Fibroblast of gingiva (primary cell): ENCODE data around the gene CD320.
"Not testable (repeated sequence)": the region's sequence is repeated elsewhere in the genome, so short reads cannot be mapped to it uniquely, and the experiment has no call there.

ENCODE experiments used
- DNase-seq: peaks from one replicate; pipeline ENCODE4 v3.0.0-alpha.2; 2011; ENCODE audit warnings: low read depth

CD320 gene

GRCh38 chr19:8308891-8309291 is 733 bp upstream of the CD320 start:
- DNase-seq = no peak

- no peak for DNase-seq
Measured at GRCh38 chr19:8307400-8307964, 676 bp downstream of the CD320 start.

DNA sequence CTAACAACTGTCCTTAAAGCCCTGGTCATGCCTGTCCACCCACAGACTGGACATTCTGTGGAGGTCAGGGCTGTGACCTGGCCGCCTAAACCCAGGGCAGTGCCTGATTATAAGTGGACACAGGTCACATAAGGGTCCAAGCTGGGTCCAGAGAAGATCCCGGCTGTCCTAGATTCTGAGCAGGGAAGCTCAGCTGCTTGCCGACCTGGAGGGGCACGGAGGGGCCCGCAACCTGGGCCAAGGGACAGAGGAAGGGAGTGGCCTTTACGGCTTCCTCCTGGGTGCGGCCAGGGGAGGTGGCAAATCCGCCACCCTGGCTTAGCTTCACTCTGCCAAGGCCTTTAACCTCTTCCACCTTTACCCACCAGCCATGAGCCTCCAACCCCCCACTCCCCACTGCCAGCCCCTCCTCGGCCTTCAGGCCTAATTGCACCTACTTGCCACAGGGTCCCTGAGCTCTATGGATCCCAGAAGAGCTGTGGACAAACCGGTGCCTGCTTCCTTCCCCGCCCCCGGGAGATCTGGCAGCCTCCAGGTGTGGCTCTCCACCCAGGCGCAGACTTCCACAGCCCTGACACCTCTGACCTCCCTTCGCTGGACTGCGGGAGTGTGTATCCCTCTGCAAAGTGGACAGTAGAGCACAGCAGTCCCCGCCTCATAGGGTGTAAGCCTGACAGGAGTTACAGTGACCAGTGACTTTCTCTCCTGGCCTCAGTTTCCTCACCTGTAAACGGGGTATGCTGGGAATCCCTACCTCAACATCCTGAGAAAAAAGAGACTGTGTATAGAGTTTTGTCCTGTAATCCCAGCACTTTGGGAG is 1.7 kb downstream of the CD320 start:
- no peak for DNase-seq

DNA sequence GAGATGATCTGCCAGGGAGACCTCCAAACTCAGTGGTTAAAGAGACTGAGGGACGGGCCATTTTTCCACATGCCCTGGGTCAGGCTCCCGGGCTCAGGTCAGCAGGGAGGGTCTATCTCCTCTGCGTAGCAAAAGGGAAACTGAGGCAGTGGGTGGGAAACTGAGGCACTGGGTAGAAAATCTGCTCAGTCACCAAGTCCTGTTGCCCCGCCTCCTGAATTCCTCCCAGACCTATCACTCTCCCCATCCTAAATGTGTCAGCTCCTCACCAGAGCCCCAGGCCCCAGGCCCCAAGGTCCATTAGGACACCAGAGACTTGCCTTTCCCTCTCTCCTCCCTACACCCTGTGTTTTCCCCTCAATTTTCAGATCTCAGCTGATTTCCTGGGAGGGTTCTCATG is 2.4 kb downstream of the CD320 start:
- no peak for DNase-seq

- DNase-seq = no peak
Measured at GRCh38 chr19:8304841-8305621, 3.1 kb downstream of the CD320 start.

- DNase-seq = no peak
Measured at GRCh38 chr19:8302734-8303133, 5.4 kb downstream of the CD320 start.

- no peak for DNase-seq
Measured at GRCh38 chr19:8302357-8302691, 5.8 kb downstream of the CD320 start.

DNA sequence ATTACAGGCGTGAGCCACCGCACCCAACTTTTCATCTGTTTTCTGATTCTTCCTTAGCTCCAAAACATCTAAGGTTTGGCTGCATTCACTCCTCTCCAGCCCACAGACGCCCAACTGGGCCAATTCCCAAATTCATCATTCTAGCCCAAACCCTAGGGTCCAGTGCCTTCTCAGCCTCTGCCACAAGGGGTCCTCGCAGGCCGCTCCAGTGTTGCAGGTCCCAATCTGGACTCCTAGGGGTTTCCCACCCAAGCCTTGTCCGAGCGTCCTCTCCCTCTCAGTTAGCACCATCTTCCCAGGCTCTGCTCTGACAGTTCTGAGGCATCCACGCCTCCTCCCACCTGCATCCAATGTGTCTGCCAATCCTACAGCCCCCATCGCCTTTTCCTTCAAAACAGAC is 16.8 kb downstream of the CD320 start:
- DNase-seq = not testable (repeated sequence)

DNA sequence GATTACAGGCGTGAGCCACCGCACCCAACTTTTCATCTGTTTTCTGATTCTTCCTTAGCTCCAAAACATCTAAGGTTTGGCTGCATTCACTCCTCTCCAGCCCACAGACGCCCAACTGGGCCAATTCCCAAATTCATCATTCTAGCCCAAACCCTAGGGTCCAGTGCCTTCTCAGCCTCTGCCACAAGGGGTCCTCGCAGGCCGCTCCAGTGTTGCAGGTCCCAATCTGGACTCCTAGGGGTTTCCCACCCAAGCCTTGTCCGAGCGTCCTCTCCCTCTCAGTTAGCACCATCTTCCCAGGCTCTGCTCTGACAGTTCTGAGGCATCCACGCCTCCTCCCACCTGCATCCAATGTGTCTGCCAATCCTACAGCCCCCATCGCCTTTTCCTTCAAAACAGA is 31.6 kb downstream of the CD320 start:
- not testable (repeated sequence) for DNase-seq

GRCh38 chr19:8269724-8270123 is 38.4 kb downstream of the CD320 start:
- no peak for DNase-seq

DNA sequence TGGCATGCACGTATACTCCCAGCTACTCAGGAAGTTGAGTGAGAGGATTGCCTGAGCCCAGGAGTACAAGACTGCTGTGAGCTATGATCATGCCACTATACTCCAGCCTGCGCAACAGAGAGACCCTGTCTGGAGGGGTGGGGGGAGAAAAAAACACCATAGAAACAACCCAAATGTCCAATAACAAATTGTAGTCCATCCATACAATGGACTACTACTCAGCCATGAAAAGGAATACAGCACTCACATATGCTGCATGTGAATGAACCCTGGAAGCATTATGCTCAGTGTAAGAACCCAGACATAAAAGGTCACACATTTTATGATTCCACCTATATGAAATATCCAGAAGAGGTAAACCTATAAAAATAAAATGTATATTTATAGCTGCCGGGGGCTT is 42.3 kb downstream of the CD320 start:
- no peak for DNase-seq

DNA sequence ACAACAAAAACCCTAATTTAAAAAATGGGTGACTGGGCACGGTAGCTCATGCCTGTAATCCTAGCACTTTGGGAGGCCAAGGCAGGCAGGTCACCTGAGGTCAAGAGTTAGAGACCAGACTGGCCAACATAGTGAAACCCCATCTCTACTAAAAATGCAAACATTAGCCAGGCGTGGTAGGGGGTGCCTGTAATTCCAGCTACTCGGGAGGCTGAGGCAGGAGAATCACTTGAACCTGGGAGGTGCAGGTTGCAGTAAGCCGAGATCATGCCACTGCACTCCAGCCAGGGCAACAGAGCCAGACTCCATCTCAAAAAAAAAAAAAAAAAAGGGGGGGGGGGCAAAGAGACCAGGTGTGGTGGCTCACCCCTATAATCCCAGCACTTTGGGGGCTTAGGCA is 43.9 kb downstream of the CD320 start:
- not testable (repeated sequence) for DNase-seq

DNA sequence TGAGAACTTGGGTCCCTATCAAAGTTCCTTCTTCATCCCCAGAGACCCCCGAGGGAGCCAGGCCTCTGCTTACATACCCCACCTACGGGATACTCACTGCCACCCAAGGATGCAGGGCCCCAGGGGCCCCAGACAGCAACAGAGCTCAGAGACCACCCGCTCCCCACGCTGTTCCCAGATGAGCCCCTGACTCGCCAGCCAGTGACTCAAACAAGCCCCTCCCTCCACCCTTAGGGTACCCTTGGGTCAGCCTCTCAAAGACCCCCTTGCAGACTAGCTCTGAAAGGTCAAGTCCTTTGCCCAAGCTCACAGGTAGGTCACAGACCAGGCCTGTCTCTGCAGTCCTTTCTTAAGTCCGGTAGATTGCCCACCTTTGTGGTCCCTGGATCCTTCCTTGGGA is 45.7 kb downstream of the CD320 start:
- no peak for DNase-seq

- no peak for DNase-seq
Measured at GRCh38 chr19:8261881-8262280, 46.3 kb downstream of the CD320 start.

DNA sequence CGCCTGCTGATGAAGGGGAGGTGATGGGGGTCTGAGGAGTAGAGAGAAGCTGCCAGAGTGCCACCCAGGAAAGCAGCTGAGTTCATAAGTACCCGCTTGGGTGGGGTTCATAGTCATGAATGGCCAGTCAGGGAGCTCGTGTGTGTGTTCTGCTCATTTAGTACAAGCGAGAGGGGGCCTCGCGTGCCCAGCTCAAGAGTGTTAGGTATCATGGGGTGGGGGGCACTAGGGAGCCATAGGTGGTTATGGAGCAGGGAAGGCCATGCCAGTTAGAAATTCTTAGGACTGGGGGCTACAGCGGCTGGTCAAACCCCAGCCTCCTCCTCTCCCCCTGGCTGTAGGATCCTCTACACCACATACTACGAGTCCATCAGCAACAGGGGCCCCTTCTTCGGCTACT is 46.8 kb downstream of the CD320 start:
- no peak for DNase-seq

GRCh38 chr19:8259922-8260247 is 48.3 kb downstream of the CD320 start:
- DNase-seq = no peak

DNA sequence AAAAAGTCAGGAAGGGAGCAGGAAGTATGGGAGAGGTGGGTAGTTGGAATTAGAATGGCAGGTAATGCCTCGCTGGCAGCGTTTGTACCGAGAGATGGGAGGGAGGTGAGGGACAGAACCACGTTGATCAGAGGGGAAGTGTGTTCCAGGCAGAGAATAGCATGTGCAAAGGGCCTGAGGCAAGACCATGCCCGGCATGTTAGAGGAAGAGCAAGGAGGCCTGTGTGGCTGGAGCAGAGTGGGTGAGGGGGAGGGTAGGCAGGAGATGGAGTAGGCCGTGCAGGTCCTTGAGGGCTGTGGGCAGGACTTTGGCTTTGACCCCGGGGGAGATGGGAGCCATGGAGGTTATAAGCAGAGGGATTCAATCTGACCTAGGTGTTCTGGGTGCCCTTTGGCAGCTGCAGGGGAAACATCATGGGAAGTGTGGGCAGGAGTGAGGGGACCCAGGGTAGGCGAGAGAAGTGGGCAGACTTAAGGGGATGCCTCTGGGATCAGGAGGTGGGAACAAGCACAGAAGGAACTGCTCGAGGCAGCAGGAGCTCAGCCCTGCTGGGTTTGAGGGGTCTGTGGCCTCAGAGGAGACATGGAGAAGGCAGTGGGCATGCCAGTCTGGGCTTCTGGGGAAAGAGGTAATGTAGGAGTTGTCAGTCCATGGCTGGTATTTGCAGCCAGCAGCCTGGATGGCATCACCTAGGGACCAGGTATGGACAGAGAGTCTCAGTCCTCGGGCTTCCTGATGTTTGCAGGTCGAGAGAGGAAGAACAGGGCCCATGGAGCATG is 48.8 kb downstream of the CD320 start:
- DNase-seq = no peak

DNA sequence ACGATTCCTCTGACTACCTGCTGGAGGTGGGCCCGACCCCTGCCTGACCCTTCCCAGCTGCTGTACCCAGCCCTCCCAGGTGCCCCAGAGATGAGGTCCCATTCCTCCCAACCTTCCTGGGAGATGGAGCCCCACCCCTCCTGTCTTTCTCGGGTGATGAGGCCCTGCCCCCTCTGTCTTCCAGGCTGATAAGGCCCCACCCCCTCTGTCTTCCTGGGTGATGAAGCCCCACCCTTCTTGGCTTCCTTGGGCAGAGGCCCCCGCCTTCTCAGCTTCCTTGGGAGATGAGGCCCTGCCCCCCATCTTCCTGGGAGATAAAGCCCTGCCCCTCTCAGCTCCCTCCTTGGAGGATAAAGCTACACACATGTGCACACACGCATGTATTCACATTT is 51.1 kb downstream of the CD320 start:
- DNase-seq = no peak

DNA sequence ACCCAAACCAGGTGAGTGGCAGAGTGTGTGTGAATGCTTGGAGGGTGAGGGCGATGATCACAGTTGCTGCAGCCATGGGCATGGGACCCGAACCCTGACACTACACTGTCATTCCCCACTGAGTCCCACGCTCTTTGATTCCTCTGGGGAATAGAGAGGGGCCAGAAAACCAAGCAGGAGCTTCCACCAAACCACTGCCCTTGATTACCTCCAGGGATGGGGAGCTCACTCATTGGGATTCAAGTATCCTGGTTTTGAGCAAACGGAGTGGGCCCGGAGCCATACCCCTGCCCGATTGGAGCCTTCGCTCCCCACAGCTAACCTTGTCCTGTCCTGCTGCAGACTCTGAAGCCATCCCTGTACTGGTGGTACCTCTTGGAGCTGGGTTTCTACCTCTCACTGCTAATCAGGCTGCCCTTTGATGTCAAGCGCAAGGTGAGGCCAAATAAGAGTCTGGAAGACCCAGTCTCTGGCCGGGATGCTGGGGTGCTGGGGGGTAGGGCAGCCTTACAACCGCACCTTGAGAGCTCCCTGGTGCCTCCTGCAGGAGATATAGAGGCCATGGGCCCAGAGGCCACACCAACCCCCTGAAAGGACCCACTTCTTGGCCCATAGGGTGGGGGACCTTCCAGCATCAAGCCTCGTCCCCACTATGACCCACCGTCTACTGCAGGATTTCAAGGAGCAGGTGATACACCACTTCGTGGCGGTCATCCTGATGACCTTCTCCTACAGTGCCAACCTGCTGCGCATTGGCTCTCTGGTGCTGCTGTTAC is 51.7 kb downstream of the CD320 start:
- no peak for DNase-seq

DNA sequence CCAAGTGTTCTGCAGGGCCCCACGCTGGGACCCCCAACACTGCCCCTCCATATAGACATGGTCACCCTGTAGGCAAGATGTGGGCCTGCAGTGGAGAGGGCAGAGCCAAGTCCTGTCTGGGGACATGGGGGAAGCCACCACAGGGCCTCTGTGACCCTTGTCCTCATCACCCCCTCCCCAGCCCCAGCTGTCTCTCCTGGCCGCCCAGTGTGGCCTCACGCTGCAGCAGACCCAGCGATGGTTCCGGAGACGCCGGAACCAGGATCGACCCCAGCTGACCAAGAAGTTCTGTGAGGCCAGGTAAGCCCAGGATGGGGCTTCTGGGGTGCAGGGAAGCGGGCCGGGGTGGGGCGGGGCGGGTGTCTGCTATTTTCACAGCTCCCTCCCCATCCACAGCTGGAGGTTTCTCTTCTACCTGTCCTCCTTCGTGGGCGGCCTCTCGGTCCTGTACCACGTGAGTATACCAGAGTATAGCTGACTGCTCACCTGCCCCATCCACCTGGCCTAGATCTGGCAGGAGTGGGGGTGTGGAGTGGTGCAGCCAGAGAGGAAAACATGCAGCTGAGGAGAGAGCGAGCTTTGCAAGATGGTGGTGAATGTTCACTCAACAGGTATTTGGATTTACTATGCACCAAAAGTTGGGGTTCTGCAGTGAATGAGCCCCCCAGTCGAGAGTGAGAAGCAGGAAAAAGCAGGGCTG is 52.6 kb downstream of the CD320 start:
- DNase-seq = no peak

- DNase-seq = no peak
Measured at GRCh38 chr19:8254286-8255001, 53.7 kb downstream of the CD320 start.
